Muscle of arm (tissue), 12 donors: ENCODE results near the gene RAVER2. TPM values are rescaled to one million over a fixed set of nuclear protein-coding genes. Genes with fewer than 3 reads are reported as not detected.

ENCODE experiments used
- DNase-seq: peaks from one replicate; pipeline ENCODE4 v3.0.0-alpha.2; 2013
- polyA plus RNA-seq, 12 donors: library from polyadenylated mRNA; unstranded; fragments of 120-200 nt; gene quantifications; one replicate each; pipeline ENCODE4 v1.2.1, GENCODE V29; 2013; ENCODE audit not compliant: insufficient read length in 12 of 12

The RAVER2 gene
- polyA plus RNA-seq, 12 donors = 13.2 to 31.0 (median 23.7) TPM; not detected in 1

DNA sequence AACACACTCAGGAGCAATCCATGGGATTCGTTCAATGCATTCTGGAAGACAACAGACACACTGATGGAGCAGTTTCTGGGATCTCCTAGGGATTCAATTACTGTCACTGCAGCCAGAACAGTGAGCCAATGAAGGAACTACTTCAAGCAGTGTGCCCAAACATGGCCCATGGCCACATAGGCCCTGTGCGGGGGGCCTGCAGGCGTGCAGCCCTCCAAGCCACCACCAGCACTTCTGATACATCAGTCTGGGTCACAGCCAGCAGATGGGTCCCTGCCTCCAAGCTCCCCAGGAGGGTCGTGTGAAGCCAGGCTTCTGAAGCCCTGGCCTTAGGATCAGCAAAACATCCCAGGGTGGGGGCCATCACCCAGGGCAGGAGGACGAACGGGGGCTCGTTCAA, 99.3 kb downstream of the RAVER2 start:
- no peak for DNase-seq

DNA sequence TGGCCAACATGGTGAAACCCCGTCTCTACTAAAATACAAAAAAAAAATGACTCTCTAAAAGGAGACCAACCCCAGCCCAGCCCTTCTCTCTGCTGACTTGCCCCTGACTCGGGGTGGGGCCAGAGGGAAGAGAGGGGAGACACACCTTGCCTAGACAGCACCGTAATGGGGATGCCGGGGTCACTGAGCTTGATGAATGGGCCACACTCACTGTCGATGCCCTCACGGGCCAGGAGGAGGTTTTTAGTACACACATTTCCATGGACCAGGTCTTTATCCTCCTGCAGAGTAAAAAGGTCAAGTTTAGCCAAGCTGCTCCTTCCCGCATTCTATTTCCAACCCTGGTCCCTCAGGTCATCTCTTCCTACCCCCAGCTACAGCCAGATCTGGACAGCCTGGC, 99.7 kb downstream of the RAVER2 start:
- no peak for DNase-seq

DNA sequence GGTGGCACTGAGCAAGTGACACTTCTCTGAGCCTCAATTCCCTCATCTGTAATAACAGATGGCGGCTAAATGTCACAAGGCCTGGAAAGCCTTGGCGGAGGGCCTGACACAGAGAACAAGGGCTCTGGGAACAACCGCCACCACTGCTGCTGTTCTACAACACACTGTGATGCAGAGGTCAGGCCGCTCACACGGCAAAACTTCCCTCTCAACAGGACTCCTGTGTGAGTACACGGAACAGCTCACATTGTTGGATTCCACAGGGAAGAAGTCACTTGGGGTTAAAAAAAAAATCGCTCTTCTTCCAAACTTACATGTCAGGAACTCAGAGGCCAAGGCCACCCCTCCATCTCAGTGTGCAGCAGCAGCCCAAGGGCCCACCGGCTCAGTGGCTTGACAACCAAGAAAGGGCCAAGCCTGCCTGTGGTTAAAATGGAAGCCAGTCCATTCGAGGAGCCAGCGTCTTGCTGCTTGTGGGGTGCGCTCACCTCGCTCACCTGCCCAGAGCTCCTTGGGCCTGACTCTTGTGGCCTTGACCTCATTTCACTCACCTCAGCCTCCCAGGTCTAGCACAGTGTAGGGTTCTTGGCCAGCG, 101.1 kb downstream of the RAVER2 start:
- DNase-seq = no peak

DNA sequence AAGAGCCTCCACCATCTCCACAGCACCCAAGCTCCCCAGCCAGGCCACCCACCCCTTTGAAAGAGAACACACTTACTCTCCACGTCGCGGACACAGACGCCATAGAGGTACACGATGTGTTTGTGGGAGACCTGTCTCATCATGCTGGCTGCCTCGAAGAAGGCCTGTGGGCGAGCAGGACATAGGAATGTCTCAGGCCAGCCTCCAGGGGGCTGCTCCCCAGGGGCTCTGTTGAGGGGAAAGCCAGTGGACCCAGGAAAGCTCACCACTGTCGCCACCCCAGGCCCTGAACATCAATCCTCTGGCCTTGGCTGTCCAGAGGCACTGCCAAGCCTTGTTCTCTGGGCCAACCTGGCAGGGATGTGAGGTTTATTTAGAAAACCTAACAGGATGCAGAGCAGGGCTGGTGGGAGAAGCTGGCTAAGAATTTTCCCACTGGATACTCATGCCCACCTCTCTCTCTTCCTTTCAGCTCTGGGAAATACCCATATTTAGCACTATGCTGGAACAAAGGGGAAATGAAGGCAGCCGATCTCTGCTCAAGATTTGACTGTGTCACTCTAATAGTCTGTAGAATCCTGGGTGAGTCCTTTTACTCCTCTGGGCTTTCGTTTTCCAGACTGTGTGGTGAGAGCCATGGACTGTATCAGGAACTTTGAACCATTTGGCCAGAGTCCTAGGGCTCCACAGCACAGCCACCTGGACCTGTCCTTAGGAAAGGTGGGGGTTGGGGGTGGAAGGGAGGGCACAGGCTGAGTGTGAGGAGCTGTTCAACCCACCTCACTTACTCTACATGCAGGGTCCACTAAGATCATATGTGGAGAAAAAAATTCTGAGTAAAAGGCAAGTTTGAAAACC, 101.9 kb downstream of the RAVER2 start:
- no peak for DNase-seq

DNA sequence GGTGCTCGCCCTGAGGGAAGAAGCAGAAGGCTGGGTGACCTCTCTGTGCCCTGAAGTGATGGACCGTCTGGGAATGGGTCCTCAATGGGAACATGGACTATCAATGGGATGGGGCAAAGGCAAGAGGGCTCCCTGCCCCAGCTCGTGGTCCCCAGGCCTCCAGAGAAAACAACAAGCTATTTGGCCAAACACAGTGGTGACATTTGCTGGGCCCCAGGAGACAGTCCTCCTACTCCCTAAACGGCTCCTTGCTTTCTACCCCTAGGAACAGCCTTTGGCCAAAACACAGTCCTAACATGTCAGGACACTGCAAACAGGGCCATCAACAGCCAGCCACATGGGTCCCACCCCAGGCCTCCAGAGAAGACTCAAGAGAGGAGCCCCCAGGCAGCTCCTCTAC, 102.8 kb downstream of the RAVER2 start:
- no peak for DNase-seq

DNA sequence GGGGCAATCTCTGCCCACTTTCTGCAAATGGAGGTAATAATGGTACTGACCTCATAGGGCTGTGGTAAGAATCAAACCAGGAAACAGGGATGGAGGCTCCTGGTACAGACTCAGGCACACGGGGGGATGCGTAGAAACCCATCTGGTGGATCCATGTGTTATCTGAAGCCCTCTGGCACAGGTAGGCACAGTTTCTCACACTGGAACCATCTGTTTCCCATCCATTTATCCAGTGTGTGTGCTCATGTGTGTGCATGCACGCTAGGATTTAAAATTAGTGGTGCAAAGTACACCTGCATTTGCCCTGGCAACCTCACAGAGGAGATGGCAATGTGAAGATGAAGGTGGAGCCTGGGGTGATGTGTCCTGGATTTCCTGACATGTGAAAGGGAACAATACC, 103.3 kb downstream of the RAVER2 start:
- no peak for DNase-seq

DNA sequence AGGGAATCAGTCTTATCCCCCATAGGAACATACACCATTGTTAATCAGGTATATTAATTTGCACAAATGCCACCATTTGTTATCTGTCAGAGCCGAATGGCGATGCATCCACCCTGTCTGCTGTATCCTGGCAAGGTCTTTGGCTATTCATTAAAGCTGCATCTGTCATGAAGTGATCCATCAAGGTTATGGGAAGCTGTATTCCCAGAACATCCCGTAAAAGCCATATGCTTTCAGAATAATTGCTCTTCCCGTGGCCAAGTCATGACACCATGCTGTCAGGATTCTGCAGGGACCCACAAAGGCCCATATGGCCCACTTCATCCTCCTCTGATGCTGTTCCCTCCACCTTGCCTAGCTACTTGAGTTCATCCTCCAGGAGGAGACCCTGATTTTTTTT, 103.9 kb downstream of the RAVER2 start:
- no peak for DNase-seq

DNA sequence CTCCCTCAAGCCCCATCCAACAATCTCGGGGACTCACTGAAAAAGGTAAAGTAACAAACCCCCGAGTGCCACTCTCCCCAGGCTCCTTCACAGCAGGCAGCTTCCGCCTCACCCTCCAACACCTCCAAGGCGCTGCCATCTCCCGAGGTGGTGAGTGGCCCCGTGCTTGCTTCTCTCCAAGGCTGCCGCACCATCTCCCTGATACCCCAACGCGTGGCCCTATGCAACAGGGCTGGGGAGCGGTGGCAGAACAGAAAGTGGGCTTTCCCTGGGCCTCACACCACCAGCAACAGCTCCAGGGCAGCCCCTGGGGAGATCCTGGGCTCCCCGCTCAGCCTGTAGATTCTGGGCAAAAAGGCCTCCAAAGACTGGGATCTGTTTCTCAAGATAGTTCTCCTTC, 105.1 kb downstream of the RAVER2 start:
- DNase-seq = no peak

DNA sequence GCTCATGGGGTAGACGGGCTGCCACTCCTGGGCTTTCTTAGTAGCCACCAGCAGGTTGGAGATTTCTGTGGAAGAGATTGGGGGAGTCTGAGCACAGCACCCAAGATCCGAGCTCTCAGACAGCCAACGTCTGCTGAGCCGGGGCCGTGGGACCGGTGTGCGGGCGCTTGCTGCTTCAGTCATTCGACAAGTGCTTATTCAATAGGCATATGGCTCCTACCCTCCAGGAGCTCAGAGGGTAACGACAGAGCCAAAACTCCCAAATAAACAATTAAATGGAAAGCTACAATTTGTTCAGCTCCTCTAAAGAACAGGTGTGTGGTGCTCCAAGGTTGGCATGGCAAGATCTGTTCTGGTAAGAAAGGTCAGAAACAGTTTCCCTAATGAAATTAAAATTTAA, 106.0 kb downstream of the RAVER2 start:
- DNase-seq = no peak

DNA sequence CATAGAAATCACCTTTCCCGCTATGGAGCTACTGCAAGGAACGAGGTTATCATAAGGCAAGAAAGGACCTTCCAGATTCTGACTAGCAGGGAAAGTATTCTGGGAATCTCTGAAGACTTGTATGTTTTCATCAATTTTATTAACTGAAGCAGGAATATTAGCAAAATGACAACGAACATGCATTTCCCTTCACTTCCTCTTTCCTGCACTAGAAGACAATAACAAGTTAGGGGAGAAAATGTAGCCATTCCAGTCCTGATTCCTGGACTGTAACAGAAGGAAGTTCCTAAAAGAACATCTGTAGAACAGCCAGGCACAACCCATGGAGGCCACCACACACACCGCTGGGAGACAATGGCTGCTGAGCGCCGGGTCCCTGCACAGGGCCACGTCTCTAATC, 106.8 kb downstream of the RAVER2 start:
- DNase-seq = no peak

DNA sequence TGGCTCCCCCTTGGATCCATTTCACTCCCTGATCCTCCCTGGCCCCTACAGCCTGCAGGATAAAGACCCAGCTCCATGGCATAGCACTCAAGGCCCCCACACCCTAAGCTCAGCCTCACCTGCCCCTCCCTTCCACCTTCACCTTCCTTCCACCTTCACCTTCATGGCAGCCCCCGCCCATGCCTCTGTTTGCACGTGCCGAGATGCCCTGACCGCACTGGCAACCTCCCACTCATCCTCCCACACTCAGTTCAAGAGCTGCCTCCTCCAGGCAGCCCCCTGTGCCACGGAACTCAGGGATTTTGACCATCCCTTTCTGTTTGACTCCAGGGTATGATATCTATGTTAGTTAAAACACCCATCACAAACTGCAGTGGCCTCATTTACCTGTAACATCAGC, 109.8 kb downstream of the RAVER2 start:
- no peak for DNase-seq

DNA sequence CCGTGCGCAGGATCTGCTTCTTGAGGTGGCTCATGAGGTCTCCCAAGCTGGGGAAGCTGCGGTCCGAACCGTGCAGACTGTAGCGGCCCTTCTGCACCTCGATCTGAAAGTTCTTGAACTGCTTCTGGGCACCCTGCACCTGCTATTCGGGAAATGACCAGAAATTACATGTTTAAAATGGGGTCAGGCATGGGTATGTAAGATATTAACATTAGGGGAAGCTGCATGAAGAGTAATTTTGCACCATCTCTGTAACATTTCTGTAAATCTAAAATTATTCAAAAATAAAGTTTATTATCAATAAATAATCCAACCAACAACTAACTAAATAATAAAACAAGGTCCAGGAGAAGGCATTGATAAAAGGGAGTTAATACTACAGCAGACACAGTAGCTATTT, 110.7 kb downstream of the RAVER2 start:
- no peak for DNase-seq

DNA sequence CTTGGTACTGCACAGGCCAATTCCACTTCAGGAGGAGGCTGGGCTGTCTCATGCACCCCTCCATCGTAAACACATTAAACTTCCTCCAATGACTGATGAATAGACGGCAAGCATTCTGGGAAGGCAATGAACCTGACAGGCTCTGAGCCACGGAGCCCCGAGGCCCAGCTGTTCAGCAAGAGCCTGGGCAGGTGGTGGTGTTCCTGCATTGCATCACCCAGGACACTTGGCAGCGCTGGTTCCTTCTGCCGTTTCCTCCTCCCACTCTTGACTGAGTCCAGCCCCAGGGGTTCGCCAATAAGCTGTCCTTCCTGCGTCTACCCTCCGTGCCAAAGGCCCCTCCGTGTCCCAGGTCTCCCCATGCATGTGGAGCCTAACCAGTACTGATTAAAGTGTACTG, 111.7 kb downstream of the RAVER2 start:
- DNase-seq = no peak

DNA sequence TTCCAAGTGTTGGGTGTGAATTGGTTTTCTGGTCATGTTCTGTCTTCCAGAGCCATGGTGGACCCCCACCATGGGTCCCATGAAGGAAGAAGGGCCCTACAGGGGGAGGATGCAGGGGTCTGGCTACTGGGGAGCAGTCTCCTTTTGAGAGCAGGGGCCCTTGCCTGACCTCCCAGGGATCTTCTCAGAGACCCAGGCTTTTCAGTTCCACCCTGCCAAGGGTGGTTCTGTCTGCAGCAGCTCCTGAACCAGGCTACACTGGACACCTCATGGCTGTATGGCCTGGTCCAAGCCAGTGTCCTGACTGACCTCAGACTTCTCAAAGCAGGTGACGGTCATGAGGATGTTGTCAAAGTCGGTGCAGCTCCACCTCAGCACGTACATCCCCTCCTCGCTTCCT, 112.5 kb downstream of the RAVER2 start:
- DNase-seq = no peak

DNA sequence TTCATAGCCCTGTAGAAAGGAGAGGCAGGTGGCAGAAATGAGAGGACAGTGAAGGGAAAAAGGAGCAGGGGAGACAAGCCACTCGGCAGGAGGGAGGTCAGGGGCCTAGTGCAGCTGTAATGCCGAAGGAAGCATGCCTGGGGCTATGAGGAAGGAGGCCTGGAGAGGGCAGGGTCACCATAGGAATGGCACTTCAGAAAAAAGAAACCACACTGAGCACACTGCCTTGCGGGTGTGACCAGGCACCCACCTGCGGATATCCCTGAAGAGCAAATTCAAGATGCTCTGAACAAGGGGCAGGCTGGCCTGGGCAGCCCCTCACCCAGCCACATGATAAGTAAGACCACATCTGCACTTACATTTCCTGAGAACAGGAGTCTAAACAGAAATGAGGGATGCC, 116.7 kb downstream of the RAVER2 start:
- no peak for DNase-seq

DNA sequence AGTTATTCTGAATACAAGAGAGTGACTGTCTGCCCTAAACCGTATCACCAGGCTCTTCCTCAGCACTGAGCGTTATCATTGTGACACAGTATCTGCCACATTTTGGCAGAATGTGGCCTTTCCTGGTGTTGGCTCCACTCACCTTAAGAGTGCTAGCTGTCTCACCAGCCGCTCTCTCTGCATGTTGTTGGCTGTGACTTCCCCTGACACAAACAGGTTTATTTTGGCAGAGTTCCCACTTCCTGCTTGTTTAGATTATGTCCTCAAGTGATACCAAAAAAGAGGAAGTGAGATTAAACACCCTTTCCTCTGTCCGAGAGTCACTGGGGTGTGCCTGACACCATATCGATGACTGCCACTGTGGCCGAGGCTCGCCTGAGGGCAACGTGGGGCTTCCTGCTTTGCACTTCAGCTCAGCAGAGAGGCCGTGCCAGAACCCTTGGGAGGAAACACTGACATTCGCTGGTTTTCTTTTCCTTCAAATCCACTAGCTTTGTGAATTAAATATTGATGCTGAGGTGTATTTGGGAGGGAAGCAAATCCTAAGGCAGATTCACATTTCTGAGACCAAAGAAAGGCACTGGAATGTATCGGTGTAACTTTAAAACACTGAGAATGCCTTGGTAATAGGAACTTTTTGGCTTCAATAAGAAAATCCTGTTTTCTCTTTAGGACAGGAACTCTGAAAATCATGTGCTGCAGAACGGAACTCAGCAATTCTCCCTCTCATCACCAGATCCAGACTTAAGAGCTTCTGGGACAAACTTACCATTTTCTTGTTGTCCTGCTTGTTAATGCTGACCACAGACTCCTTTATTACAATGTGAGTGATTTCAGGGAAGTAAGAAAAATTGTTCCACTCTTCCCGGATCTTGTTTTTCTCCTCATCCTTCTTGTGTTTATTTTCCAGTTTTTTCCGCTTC, 119.4 kb downstream of the RAVER2 start:
- DNase-seq = peak; percentile 31

DNA sequence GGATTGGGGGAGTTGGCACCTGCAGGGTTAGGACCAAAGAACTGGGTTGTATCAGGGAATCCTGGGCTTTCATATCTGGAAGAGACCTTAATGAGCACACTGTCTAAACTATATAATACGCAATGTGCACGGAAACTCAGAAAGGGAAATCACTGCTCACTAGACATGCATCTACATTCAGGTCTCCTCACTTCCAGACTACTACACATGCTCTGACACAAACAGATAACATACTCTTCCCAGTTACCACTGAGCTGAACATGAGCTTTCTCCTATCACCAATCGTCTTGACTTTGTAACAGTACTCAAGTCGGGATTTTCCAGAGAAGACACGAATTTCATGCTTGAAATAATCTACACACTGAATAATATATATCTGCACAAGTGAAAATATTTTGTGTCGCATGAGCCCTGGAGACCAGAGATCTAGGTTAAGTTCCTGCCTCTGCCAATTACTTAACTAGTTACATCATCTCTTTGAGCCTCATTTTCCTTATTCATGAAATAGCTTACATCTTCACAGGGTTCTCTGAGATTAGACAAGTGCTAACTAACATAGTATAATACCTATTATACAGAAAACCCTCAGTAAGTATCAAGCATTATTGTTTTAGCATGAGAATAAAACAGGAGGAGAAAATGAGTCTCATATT, 120.4 kb downstream of the RAVER2 start:
- no peak for DNase-seq

DNA sequence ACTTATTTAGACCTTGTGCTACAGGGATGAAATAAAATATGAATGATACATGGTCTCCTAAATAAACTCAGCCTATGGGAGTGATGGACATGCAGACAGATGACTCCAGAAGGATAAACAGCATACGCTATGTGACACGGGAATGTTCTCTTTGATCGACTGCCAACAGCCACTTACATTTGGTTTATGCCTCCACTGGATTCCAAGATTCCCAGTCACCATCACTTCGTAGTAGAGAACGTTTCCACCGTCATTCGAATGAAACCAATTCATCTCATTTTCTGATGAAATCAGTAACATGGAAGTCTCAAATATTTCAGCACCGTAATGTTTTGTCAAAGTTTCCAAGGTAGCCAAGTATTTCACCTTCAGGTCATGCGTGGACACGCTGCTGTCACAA, 121.8 kb downstream of the RAVER2 start:
- no peak for DNase-seq

DNA sequence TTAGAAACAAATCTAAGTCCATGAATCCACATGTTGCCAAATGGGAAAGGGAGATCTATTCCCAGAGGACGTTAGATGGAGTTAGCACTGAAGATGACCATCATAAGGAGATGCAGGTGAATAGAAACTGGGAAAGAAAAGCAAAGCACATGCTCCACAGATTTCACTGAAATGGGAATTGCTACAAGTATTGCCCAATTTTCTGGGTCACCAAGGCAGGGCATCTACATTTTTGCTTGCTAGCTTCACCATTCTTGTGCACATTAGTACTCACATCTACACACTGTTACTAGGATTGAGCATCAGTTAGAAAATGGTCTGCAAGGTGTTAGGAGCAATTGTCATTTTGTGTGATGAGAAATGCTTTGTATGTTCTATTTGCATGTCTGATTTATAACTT, 122.4 kb downstream of the RAVER2 start:
- DNase-seq = no peak

DNA sequence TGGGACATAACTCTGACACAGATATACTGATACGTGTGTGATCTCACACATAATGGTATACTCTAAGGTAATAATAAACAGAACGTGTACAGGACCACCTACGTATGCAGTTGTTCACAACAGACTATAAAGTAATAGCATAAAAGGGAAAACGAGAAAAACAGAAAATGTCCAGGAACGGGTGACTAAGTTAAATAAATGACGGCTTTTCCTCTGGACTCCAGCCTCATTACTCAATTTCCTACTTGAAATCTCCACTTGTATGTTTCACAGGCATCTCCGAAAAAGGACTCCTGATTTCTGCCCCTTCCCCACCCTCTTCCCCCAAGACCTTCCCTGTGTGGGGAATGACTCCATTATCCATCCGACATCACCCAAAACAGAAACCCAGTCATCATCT, 126.4 kb downstream of the RAVER2 start:
- no peak for DNase-seq

DNA sequence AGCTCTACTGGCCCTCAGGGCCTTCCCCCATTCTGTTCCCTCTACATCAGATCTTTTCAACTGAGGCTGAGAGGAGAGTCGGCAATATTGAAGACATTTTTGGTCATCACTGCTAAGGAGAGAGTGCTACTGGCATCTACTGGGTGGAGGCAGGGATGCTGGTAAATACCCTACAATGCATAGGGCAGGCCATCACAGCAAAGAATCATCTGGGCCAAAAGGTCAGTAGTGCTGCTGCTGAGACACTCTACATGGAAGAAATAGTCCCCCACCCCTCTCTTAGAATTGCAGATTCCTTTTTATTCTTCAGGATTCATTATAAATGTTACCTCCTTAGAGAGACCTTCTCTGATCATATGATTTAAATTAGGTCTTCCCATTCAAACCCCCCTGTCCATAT, 127.2 kb downstream of the RAVER2 start:
- DNase-seq = no peak

DNA sequence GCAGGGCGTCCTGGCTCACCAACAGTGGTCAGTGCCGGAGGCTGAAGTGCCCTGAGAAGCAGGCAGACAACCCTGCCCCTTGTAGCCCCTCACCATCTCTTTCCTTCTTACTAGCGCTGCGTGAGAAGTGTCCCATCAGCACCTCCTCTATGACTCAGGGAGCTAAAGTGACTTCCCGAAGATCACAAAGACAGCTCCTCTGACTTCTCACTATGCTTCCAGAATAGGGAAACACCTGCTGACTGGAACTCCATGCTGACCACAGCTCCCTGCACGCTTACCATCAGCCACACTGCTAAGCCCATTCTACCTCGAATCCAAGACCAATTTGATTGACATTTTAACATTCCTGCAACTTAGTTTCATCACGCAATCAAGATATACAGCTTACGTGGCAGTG, 128.7 kb downstream of the RAVER2 start:
- no peak for DNase-seq
